ENCODE measurements around the gene PRRT4.

PRRT4 gene

DNA sequence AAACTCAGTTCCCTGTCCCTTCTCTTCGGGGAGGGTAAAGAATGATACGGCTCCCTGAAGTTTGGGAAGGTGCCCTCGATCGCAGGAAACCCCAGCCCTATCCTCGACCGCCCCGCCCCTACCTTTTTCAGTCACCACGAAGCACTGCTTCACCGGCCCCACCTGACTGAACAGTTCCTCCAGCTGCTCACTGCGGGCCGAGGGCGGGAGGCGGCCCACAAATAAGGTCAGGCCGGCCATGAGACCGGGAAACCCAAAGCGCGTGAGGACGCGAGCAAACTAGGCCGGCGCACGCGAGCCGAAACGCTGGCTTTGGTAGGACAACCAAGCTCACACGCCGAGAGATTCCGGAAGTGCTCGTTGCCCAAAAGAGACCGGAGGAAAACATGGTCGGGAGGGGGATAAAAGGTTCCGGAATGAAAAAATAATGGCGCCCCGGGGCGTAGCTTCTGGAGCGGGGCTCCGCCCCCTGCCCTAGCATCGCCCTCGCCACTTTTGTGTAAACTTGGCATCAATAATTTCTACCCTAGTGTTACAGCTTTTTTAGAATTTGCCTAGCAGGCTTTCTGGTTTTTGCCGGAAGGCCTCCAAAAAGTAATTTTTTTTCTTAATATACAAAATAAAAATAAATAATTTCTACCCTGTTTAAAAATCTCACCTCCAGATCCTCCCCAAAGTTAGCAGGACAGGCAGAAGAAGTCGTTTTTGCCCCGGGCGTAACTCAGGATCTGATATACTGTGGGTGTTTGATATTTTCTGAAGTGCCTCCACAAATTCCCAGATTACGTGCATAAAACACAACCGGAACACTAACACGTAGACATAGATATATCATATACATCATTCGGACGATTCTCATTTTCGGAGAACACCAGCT lies 17.7 kb downstream of the PRRT4 start, which contains the start of gene RBM28:
Gene RBM28, minus strand, starts transcription at position 355 of the 877 bp plus-strand sequence. Its CDS starts 115 bp downstream, at position 240.
- DNase-seq, result peak; percentile 82

DNA sequence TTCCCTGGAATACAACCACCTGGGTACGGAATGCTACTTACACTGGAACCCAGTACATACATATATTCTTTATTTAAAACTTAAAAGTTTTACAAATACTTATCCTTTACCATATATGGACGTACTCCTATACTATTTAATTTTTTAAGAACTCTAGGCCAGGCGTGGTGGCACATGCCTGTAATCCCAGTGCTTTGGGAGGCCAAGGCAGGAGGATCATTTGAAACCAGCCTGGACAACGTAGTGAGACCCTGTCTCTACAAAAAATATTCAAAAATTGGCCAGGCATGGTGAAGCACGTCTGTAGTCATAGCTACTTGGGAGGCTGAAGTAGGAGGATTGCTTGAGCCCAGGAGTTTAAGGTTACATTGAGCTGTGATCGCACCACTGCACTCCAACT lies 19.8 kb downstream of the PRRT4 start:
- no peak for DNase-seq

DNA sequence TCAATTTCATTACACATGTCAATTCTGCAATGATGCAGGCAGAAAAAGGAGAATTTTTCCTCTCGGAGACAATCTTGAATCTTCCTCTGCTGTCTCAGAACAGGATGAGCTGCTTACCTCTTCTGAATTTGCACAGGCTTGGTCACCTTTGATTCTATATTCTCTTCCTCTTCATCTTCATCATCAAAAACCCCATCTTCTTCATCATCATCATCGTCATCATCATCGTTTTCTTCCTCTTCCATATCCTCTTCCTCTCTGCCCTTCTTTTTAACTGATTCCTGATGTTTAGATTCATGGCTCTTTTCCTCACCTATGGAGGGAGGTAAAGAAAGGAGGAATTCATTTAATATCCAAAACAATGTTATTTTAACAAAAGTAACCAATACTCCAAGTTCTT lies 25.8 kb downstream of the PRRT4 start:
- no peak for DNase-seq

DNA sequence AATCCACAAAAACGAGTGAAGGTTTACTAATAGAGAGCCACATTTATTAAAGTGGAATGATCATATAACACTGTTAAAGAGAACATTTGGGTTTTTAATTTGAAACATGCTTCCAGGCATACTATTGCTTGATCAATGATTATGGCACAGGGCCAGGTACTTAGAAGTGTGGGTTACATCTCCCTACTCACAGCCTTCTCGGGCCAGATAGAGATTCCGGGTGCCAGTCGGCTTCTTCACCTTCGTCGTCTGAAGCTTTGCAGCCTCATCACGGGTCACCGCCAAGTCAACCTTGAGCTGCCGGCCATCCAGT lies 37.2 kb downstream of the PRRT4 start:
- no peak for DNase-seq

DNA sequence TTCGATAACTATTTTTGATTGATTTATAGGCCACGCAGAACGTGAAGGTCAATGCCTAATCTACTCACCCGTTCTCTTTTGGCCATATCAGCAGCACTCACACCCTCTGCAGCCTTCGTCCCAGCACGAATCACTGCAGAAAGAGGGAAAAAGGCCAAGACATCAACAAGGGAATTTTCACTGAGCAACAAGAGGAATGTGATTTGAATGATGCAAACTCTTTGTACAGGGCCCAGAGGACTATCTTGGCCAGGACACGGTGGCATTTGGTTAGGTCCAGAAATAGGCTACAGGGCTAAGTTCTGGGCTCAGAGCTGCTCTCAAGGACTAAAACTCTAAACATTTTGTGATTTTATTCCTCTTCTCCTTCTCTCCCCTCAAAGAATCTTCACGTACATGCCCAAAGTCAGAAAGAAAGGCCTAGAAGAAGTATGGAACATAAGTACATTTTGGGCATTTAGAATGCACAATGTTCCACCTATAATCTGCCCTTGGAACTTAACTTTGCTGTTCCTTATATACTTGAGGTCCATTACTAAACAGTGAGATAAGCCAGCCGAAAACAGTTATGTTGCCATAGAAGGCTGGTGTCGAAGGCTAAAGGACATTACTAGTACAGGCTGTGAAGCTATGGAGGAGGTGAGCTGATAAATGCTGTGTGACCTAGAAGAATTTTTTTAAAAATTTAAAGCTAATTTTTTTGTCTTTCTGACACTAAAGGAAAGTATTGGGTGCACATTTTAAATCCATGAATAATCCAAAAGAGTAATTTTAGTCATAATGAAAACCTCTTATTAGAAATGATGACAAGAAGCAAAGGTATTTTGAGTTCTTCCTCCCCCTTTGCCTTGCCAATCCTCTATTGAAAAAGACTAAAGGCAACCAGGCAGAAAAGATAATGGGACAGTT lies 37.8 kb downstream of the PRRT4 start:
- no peak for DNase-seq

DNA sequence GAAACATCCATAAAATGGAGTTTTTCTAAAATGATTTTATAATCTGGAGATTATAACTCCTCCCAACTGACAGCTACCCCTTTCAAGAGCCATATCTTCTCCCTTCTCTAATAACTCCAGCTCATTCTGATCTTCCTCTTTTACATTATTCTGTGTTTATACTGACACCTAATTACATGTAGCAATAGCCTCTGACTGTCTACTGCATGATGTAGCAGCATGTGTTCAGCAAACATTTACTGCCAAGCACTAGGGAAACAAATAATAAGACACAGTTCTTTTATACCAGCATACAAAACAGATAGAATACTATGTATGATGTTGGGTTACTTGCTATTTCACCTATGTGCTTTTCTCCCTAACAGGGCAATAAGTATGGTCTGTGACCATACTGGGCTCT lies 38.5 kb downstream of the PRRT4 start:
- no peak for DNase-seq

DNA sequence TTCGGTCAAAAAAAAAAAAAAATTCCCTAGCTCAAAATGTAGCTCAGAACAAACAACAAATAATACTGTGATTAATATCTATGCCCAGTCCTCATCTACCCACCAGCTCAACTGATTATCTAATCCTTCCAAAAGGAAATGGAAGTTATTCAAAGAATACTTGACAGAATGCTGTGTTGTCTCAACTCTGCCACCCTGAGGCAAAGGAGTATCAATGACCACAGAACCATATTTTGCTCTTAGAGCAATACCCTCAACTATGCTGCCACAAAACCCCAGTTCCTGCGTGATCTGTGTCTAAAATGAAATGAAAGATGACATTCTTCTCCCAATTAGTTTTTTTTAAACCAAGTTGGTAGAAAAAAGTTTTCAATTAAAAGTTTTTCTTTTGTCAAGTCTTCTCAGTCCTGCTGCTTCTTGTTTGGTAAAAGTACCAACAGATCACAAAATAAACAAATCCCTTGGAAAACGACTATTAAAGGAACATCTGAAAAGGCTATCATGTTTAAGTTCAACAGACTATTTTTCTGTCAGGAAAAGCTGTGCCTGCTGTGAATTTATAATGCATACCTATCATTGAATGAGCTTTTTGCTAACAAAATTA lies 39.3 kb downstream of the PRRT4 start:
- no peak for DNase-seq

DNA sequence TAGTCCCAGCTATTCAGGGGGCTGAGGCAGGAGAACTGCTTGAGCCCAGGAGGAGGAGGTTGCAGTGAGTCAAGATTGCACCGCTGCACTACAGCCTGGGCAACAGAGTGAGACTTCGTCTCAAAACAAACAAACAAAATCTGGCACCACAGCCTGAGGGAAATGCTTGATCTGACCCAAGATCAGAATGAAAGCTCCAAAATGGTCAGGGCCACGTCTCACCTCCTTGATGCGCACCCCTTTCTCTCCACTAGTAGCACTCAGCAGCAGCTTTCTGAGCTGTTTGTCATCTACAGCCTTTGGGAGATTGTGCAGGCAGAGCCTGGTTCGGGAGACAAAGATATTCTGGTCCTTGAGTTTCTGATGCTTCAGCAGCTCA lies 40.5 kb downstream of the PRRT4 start:
- DNase-seq, result no peak

DNA sequence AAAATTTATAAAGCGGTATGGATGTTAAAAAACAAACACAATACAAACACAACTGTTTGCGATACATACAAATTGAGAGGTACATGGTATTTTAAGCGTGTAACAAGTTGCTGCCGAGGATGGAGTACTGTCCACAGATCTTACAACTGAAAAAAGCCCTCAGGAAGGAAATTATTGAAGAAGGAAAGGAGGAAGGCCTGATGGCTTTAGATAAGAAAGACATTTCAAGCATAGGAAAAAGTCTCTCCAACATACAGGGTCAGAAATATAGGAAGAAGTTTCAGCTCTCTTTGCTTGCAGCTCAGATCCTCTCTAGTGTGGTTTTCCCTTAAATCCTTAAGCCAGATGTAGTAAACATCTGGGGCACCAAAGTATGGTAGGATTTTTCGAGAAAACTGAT lies 42.8 kb downstream of the PRRT4 start:
- no peak for DNase-seq

DNA sequence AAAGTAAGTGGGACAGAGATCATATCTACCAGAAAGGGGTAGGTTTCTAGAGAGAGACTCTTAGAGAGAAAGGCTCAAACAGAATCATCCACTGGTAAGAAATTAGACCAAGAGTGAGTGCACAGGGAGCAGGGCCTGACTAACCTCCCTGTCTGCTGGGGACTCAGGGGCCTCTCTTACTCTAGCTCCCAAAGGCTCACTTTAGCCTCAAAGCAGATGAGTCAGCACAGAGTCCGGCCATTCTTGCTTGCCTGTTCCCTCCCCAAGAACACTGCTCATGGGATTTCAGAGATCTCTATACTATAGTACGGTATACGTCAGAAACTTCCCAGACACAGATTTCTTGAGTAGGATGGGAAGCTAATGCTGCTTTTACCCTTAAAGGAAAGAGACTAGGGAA lies 50.5 kb downstream of the PRRT4 start:
- DNase-seq, result no peak

DNA sequence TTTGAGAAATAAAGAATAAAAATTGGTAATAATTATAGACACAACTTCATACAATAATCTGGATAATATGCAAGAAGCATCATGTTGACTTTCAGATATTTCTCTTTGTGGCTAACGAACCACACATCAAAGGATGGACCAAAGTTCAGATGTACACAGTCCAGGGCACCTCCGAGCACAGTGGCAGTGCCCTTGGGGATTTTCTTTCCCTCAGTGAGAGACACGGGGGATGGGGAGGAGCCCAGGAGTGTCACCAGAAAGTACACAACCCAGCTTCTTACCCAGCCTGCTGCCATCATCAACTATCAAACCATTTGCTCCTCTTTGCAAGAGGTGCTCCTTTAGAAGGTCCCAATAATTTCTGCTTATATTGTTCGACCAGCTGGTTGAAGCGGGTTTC lies 51.0 kb downstream of the PRRT4 start:
- DNase-seq, result no peak

DNA sequence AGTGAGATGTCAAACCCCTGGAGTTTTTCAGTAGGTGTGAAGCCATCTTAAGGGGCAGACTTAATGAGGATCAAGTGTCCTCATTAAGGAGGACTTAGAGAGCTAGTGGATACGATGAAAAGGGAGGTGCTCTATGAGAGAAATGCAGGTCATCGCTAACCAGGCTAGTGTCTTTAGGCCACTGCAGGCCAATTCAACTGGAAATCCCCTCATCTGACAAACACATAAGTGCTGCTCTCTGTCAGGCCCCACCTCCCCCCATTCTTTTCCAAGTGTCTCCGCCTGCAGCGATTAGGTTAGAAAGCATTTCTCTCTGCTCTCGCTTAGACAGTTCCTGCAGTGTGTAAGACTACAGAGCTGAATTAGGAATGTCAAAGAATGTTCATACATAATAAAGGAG lies 51.5 kb downstream of the PRRT4 start:
- DNase-seq, result no peak

DNA sequence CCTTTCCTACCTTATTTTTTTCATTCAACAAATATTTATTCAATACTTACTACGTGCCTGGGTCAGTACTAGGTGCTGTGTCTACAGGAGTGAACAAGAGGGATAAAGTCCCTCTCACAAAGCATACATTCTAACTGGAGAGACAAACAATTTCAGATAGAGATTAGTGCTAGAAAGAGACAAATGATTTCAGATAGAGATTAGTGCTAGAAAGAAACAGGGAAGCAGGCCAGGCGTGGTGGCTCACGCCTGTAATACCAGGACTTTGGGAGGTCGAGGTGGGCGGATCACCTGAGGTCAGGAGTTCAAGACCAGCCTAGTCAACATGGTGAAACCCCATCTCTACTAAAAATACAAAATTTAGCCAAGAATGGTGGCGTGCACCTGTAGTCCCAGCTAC lies 52.4 kb downstream of the PRRT4 start:
- no peak for DNase-seq

DNA sequence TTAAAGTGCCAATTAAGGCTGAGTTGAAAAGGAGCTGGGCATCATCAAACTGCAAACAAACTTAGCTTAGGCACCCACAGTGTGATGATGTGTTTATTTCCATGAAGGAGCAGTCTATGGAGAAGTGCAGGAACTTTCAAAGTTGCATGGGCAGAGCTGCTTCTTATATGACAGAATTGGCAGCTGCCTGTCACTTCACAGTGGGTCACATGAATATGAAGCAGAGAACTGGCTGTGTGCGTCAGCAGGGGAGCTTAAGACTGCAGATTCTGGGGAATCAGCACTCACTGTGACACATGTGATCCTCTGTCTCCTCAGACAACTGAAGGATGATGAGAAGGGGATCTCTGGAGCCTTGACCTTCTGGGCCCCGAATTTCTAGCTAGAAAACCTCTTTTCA lies 54.4 kb downstream of the PRRT4 start:
- no peak for DNase-seq

DNA sequence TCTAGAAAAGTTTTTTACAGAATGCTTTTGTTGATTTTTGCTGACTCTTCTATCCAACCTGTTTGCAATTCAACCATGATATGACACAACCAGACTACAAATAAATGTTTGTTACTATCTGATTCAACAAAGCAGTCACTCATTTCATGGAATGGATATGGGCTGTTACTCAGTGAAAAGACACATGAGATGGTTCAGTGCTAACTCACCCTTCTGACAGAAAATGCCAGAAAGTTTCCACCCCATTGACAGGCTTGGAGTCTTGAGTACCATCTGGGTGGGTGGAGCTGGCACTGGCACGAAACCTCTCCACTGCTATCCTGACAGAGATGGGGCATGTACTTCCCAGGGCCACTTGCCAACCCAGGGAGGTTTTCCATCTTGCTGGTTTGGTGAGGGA lies 57.3 kb downstream of the PRRT4 start:
- no peak for DNase-seq

DNA sequence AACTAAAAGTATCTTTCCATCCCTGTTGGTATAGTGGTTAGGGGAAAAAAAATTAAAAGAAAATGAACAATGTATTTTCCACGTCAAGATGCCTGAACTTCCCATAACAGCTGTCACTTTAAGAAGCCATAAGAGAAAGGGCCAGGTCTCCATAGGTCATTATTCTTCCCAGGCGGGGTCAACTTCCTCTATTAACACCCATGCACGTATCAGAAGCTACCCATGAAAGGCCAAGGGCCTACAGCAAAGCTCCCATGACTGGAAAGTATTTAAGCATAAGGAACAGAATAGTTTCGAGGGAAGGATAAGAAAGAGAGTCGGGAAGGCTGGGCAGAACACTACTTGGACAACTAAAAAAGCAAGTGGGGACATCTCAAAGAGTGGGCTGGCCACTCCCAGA lies 57.8 kb downstream of the PRRT4 start:
- DNase-seq, result no peak

DNA sequence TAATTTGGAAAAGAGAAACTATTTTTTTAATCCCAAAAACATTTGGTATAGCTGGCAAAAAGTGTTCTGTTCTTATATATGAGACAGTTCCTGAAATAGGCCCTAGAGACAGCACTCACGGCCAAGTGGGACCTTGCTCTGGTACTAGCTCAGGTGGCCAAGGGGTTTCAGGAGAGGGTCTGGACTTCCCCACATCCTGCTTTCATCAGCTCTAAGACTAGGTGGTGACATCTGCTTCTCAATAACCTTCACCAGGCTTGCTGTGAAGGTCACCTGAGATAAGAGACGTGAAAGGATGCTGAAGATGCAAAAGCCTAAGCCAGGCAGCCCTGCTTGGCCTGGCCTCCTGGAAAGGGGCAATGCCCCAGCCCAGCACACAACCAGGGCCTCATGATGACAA lies 58.4 kb downstream of the PRRT4 start:
- DNase-seq, result no peak

DNA sequence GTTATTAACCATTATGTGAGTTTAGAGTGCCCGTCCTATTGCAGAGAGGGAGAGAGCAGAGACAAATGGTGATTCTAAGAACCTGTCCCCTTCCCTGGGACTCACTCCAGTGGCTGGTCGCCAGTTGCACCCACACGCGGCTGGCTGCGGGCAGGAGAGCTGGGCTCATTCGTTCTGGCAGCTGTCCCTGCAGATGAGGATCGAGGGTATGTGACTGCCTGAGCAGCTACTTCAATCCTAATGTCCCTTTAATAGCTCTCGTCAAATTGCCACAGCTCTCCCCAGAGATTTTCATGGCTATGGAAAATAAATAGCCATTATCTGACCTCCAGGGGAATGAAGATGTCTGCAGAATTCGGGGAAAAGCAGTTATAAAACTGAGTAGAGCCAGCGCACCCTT lies 59.4 kb downstream of the PRRT4 start:
- DNase-seq, result no peak
